Fibroblast of peridontal ligament (primary cell): ENCODE results near the gene CAMK2B.
A peak's percentile ranks its signal among the peaks of the same experiment; 100 is the strongest.

Source experiments
- DNase-seq: peaks from one replicate; pipeline ENCODE4 v3.0.0-alpha.2; 2010; ENCODE audit errors: extremely low read depth

CAMK2B gene

DNA sequence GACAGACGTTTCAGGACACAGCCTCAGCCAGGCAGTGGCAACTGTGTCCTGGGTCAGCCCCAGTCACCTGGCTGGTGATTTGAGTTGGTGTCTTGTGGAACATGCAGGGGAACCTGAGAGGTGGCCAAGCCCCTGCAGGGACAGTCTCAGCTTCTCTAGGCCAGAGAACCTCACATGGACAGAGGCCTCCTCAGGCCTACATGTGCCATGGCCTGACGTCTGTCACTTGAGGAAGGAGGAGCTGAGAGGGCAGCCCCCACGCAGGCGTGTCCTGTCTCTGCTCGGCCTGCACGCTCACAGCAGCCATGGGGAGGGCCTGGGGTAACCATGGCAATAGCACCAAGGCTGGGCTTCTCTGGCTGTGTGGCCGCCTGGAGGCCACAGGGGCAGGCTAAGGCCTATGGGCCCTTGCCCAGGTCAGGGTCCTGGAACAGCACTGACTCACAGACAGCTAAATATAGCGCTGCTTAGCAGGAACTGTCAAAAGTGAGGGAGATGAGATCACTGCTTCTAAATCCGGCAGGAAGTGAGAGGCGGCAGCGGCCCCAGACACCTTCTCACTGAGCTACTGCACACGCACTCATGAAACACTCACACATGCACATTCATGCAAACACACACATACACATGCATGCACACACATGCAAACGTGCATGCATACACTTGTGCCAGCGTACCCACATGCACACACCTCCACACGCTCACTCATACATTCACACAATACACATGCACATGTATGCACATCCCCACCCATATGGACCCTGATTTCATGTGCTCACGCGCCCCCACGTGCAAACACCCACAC, 67.6 kb downstream of the CAMK2B start:
- DNase-seq = peak; percentile 51

DNA sequence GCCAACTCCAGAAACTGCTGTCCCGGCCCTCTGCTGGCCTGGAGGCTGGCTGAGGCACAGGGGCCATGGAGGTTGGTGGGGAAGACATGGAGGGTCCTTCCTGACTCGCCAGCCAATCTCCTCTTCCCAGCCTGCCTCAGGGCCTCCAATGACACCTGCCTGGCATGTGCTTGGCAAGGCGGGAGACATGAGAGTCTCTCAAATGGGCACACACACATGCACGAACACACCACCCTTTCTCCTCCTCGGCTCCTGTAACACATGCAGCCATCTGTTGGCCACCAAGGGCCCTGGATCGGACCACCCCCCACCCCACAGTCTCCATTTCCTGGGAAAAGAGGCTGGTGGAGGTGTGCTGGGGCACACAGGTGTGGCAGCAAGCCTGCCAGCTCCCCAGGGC, 68.2 kb downstream of the CAMK2B start:
- DNase-seq = no peak

- no peak for DNase-seq
Measured at GRCh38 chr7:44256459-44256858, 68.9 kb downstream of the CAMK2B start.

DNA sequence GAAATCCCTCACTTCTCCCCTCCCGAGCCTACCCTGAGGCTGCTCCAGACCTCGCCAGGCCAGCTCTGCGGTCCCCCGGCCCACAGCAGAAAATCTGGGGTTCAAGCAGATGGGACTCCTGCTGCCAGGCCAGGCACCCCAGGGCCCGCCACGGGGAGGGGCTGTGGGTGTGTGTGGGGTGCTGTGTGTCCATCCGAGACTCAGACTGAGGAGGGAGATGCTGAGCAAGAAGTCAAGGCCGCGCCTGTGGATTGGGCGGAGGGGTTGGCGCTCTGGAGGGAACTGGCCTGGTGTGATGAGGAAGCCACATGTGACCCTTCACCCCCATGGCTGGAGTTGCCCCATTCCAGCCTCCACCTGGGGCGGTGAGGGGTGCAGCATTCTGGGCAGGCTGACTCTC, 73.5 kb downstream of the CAMK2B start:
- no peak for DNase-seq

DNA sequence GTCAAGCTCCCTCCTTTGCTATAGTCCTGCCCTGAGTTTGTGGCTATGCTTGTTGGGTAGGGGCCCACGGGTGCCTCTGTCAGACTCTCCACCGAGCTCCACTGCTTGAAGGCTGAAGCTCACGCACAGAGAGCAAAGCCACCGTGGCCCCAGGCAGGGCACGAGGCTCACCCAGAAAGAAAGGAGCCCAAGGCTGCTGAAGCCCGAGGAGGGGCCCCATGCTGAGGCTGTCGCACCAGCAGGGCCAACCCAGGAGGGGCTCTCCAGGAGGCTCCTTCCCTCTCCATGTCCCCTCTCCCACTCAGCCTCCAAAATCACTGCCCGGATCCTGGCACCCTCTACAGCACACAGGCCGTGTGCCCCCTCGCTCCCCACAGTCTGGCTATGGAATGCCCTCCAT, 74.1 kb downstream of the CAMK2B start:
- DNase-seq = no peak

DNA sequence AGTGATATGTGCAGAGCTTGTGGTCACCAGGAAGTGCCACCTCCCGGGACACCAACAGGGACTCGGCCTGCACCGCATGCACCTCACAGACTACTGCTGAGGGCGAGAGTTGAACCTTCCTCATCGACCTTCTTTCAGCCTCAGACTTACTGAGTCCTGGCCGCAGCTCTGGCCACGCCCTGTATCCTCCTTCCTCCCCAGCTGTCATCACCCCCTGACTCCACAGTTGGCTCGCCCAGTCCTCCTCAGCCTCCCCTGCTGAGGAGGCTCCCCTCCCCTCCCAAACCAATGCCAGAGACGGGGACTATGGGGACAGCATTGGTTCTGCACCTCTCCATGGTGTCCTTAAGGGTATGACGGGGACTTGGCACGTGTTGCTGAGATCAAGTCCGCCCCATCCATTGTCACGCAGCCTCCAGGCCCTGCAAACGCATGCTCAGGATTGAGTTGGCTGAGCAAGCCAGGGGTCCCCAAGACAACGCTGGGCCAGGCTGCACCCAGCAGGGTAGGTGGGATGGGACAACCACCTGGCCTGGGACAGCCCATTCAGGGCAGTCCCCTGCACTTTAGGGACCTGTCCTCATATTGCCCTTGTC, 75.7 kb downstream of the CAMK2B start:
- no peak for DNase-seq

DNA sequence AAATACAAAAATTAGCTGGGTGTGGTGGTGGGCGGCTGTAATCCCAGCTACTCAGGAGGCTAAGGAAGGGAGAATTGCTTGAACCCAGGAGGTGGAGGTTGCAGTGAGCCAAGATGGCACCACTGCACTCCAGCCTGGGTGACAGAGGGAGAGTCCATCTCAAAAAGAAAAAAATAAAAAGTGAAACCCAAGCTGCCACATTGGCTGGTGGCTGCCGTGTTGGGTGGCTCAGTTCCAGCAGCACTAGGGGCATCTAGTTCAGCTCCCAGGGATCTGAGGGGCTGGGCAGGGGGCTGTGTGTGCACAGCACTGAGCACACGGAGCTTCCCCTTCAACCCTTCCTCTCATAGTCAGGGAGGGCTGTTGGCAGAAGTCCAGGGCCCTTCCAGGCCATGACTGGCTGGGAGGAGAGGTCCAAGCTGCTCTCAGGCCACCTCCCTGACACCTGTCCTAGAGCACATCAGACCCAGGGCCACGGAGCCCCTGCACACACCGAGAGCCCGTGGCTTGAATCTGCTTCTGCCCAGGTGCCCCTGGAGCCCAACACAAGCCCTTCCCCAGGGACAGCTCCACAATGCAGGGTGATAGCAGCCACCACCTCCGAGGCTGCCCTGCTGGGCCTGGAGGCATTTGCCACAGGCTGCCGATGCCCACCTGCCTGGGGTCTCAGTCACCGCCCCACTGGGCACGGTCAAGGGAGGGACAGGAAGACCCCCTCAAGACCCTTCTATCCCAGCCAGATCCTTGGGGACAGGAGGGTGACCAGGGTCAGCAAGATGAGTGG, 77.3 kb downstream of the CAMK2B start:
- no peak for DNase-seq

DNA sequence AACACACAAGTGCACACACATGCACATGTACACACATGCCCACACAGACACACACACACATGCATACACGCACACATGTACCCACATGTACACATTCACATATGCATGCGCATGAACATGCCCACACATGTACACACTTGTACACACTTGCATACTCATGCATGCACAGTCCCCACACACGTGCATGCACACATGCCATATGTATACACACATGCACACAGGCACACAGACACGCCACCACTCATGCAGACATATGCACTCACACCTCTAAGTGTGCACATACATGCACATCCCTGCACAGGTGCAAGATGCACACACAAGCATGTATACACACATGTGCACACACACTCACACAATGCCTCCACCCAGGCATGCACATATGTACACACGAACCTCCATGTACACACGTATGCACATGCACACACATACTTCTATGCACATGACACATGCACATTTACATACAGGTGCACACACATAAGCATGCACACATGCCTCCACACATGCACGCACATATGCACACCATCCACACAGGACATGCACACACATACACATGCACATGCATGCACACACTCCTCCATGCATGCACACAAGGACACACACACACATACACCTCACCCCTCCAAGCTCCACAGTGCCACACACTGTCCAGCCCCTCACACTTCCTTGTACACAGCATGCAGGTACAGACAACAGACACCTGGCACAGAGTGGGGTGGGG, 78.8 kb downstream of the CAMK2B start:
- DNase-seq = no peak

DNA sequence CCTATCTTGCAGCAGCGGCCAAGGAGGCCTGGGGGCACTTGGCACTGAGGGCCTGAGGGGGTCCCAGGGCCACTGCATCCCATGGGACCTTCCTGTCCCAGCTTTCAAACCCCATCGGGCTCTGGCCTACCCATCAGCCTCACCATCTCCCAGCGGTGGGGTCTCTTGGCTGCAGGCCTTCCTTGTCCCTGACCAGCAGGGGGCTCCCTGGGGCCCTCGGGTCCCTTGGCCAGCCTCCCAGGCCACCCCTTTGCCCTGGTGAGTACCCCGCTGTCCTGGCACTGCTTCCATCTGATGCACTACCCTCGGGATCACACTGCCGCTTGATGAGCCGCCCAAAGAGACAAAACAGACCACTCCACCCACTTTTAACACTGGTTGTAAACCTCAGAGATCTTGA, 81.1 kb downstream of the CAMK2B start:
- no peak for DNase-seq

GRCh38 chr7:44242091-44242490, 83.3 kb downstream of the CAMK2B start:
- DNase-seq = no peak

DNA sequence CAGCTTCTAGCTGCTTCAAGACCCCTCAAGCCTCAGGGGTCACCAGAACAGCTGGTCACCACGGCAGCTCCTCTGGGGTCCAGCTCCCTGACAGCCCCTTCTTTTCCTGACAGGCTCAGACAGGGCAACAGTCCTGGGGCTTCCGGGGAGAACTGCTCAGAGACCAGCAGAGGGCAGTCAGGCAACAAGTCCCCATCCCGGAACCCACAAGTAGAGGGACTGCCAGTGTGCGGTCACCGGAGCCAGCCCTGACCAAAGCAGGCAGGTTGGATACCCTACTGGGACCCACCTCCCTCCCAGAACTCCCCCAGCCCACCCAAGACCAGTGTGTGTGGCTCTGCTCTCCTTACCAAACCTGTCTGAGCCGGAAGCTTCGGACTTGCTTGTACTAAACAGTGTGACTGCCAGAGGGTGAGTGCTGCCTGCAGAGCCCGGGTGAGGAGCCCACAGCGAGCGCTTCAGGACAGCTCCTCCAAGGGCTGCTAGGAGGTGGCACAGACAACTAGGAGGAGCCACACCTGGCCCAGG, 84.3 kb downstream of the CAMK2B start:
- DNase-seq = peak; percentile 80

DNA sequence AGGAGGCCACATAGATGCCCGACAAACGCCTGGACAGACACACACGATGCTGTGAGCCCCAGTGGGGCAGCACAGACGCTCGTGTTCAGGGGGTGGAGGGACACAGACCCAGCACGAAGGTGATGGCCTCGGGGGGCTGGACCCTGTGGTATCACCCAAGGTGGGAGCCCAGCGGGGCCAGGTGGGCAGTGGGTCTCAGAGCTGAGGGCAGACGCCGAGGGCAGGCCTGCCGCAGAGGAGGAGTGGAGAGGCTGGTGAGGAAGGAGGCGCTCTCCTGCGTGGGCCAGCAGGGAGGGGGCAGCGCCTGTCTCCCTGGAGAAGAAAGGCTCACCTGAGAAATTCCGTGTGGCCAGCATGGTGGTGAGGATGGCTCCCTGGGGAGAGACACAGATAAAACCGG, 85.0 kb downstream of the CAMK2B start:
- DNase-seq = no peak

DNA sequence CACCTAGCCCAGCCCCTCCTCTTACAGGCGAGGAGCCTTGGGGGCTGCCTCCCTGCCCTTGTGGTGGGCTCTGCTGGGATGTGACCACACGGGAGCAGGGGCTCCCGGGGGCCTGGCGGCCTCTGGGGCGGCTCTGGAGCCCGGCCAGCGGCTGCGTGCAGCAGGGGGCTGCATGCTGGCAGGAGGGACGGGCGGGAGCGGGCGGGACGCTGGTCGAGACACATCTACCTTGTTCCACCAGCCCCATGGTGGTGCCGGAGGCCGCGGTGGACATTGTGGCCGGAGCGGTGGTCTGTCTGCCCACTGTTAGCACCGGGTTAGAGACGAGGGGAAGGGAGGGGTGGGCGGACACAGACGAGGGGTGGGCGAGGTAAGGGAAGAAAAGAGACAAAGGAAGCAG, 86.0 kb downstream of the CAMK2B start:
- DNase-seq = no peak

- no peak for DNase-seq
Measured at GRCh38 chr7:44238116-44238695, 87.2 kb downstream of the CAMK2B start.

DNA sequence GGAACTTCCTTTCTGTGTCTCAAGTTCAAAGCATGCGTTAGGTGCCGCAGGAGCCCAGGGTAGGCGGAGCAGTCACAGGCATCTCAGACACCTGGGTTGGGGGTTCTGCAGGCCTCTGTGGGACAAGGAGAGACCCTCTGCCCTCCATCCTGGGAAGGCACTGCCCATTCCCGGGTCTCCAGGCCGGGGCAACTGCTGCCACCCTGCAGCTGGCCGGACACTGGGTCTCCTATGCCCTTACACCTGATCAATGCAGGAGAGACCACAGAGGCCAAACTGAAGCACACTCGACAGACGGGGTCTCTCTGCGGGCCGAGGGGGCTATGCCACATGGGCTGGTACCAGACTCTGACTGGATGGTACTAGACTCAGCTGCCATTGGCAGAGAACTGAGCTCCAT, 87.7 kb downstream of the CAMK2B start:
- no peak for DNase-seq

DNA sequence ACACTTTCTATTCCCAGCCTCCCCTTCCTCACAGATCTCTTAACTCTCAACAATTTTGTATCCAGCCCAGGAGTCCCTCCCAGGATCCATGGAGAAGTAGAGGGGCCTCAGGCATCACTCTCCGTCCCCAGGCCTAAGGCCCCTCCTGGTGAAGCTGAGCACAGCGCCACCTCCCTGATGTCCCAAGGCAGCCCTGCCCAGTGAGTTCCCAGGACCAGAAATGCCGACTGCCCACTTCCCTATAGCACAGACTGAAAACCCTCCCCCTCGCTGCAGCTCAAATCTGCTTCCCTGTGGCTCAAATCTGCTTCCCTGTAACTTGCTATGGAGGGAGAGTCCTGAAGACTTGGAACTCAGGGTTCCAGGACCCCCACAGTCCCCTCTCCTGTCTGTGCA, 89.1 kb downstream of the CAMK2B start:
- no peak for DNase-seq

DNA sequence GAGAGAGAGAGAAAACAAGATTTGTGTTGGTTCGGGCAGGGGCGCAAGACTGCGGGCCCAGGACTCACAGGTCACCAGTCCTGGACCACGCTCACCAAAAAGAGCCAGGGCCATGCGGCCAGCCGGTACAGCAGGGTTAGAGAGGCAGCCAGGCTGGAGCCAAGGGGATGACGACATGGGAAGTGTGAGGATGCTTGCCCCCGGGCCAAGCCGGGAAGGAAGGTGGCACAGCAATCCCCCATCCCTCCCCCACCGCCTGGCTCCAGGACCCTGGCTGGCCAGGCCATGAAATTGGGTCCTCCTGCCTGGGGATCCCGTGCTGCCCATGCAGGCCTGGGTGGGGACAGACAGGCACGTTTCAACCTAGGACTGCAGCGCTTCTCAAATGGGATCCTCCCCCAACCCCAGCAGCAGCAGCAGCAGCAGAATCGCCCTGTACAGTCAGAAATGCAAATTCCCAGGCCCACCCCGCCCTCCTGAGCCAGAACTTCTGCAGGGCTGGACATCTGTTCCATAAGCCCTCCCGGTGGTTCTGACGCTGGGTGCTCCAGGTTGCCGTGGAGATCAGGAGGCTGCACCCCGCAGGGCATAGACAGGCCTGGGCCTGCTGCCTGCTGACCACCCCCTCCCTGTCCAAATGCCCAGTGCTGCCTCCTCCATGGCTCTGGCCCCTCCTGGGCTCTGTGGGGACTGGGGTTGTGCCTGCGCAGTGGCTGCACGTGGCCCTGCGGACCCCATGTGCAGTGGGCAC, 89.6 kb downstream of the CAMK2B start:
- no peak for DNase-seq

- no peak for DNase-seq
Measured at GRCh38 chr7:44235066-44235465, 90.3 kb downstream of the CAMK2B start.

DNA sequence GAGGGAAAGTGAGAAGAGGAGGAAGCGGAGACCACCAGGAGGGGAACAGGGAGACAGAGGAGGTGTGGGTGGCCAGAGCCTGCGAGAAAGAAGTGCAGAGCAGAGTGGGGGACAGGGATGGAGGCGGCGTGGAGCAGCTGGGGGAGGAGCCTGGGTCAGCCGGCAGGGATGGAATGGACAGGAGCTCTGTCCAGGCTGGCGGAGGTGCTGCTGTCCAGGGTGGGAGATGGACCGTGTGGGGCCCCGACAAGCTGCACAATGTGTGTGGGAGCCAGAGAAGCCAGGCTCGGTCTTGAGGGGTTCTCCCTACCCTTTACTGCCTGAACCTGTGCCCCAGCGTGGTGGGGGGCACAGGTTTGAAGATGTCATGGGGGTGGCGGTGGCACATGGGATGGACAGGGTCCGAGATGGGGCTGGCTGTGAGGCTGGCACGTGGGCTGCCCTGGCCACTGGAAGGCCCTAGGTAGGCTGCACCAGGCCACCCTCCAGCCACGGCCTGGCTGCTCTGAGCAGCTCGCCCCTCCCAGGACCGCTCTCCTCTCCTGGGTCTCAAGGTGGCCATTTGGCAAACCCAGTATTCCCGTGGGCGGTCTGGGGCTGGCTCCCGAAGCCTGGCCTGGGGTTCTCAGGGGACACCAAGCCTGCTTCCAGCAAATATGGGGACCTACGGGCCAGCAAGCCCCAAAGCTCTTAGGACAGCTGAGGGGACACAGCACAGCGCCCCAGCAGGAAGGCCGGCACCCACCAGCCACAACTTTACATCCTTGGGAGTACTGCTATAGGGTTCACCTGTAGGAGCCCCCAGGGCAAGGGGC, 92.3 kb downstream of the CAMK2B start:
- DNase-seq = no peak

- DNase-seq = no peak
Measured at GRCh38 chr7:44232396-44232795, 93.0 kb downstream of the CAMK2B start.
